OCI-LY3 (cell line): ENCODE measurements around the gene SYNE2.

Experiments used
- H2AFZ ChIP-seq: fragments of 200-600, 300-600 bp; shearing (Covaris generic); 2 replicates; pipeline ENCODE4 v1.6.0; 2014; ENCODE audit warnings: antibody characterized with exemption, low read depth, low read length
- H3K27ac ChIP-seq: fragments of 200-600, 300-600 bp; sonication (generic); 2 replicates; pipeline ENCODE4 v1.5.1; 2014; ENCODE audit warnings: mild to moderate bottlenecking, low read length, moderate library complexity, mixed read lengths
- H3K27me3 ChIP-seq: fragments of 200-600, 300-600 bp; sonication (generic); 2 replicates; pipeline ENCODE4 v1.6.1; 2014; ENCODE audit warnings: low read depth, low read length, mixed read lengths
- H3K36me3 ChIP-seq: fragments of 200-600, 300-600 bp; sonication (generic); replicated peaks from 2 replicates; pipeline ENCODE3; 2014; ENCODE audit warnings: low read depth, low read length, mixed read lengths
- H3K4me1 ChIP-seq: fragments of 300-600, 200-600 bp; sonication (generic); 2 replicates; pipeline ENCODE4 v1.6.1; 2014; ENCODE audit warnings: low read length, mixed read lengths
- H3K4me2 ChIP-seq: fragments of 200-600, 300-600 bp; sonication (generic); 2 replicates; pipeline ENCODE4 v1.6.1; 2014; ENCODE audit warnings: low read length, mixed read lengths
- H3K4me3 ChIP-seq: fragments of 300-600, 200-600 bp; sonication (generic); 2 replicates; pipeline ENCODE4 v1.5.1; 2014; ENCODE audit warnings: antibody characterized with exemption, mild to moderate bottlenecking, low read length, moderate library complexity
- H3K79me2 ChIP-seq: fragments of 300-600, 200-600 bp; shearing (Covaris generic); 2 replicates; pipeline ENCODE4 v1.6.1; 2014; ENCODE audit warnings: mild to moderate bottlenecking, low read length, mixed read lengths
- H3K9ac ChIP-seq: fragments of 300-600, 200-600 bp; shearing (Covaris generic); 2 replicates; pipeline ENCODE4 v1.6.0; 2014; ENCODE audit warnings: mild to moderate bottlenecking, low read length, moderate library complexity
- H3K9me3 ChIP-seq: fragments of 200-600, 300-600 bp; shearing (Covaris generic); 2 replicates; pipeline ENCODE4 v1.6.1; 2014; ENCODE audit warnings: low read length, mixed read lengths; ENCODE audit not compliant: insufficient read depth
- H4K20me1 ChIP-seq: fragments of 200-600, 300-600 bp; sonication (generic); 2 replicates; pipeline ENCODE4 v1.6.1; 2016; ENCODE audit warnings: low read length, mixed read lengths; ENCODE audit not compliant: insufficient read depth
- EZH2phosphoT487 ChIP-seq: fragments of 200-600 bp; shearing (Covaris generic); IDR thresholded peaks from 2 replicates; pipeline ENCODE4 v1.6.1; 2018; ENCODE audit warnings: antibody characterized with exemption, mixed run types, low read depth
- TF ChIP-seq, protein P1 (sequence below): fragments of 200-600, 300-600 bp; sonication (generic); IDR thresholded peaks from 2 replicates; pipeline ENCODE4 v1.5.1; 2014; ENCODE audit warnings: antibody characterized with exemption, low read length, low read depth

The SYNE2 gene

DNA sequence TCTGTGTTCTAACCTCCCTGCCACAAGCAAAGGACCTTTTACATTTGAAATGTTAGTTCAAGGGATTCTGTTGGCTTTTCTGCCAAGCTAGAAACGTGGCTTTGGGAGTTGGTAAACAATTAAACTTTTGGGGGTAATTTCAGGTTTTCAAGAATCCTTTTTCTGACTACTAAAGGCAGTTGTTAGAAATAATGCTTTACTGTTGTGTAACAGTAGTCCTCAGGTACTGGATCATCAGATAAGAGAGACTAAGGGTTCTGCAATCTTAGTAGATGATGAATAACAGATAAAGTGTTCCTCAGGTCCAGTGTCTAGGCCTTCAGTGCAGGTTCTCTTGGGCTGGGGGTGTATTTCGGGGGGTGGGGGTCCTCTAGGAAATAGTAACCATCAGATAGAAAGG is 192.3 kb downstream of the SYNE2 start:
- no peaks in the 10 kb centered on the region for H3K27me3 ChIP-seq
- no peak overlapping the region for H2AFZ ChIP-seq

GRCh38 chr14:64049616-64050381 is 197.0 kb downstream of the SYNE2 start:
- no peaks in the 10 kb centered on the region for H3K79me2 ChIP-seq
- H2AFZ ChIP-seq: no peak overlapping the region
- no peaks in the 10 kb centered on the region for H3K36me3 ChIP-seq
- no peak overlapping the region for H3K9ac ChIP-seq
- H3K4me2 ChIP-seq: no peak overlapping the region
- no peaks in the 10 kb centered on the region for H4K20me1 ChIP-seq
- H3K9me3 ChIP-seq: no peaks in the 10 kb centered on the region
- H3K27ac ChIP-seq: no peak overlapping the region
- no peak overlapping the region for H3K4me3 ChIP-seq
- H3K27me3 ChIP-seq: no peaks in the 10 kb centered on the region
- no peaks in the 10 kb centered on the region for H3K4me1 ChIP-seq
- TF ChIP-seq EZH2phosphoT487: no peak
- TF ChIP-seq, protein P1, sequence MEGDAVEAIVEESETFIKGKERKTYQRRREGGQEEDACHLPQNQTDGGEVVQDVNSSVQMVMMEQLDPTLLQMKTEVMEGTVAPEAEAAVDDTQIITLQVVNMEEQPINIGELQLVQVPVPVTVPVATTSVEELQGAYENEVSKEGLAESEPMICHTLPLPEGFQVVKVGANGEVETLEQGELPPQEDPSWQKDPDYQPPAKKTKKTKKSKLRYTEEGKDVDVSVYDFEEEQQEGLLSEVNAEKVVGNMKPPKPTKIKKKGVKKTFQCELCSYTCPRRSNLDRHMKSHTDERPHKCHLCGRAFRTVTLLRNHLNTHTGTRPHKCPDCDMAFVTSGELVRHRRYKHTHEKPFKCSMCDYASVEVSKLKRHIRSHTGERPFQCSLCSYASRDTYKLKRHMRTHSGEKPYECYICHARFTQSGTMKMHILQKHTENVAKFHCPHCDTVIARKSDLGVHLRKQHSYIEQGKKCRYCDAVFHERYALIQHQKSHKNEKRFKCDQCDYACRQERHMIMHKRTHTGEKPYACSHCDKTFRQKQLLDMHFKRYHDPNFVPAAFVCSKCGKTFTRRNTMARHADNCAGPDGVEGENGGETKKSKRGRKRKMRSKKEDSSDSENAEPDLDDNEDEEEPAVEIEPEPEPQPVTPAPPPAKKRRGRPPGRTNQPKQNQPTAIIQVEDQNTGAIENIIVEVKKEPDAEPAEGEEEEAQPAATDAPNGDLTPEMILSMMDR: no peak

More for the DNA sequence above, 192.3 kb downstream of the SYNE2 start:
- no peak overlapping the region for H3K9ac ChIP-seq
- H3K27ac ChIP-seq: no peak overlapping the region
- H3K4me3 ChIP-seq: no peak overlapping the region
- H3K4me2 ChIP-seq: no peak overlapping the region
- H3K4me1 ChIP-seq: no peaks in the 10 kb centered on the region
- no peak for TF ChIP-seq EZH2phosphoT487
- TF ChIP-seq, protein P1: no peak
- H3K36me3 ChIP-seq: no peaks in the 10 kb centered on the region
- no peaks in the 10 kb centered on the region for H3K9me3 ChIP-seq
- no peaks in the 10 kb centered on the region for H4K20me1 ChIP-seq
- no peaks in the 10 kb centered on the region for H3K79me2 ChIP-seq

DNA sequence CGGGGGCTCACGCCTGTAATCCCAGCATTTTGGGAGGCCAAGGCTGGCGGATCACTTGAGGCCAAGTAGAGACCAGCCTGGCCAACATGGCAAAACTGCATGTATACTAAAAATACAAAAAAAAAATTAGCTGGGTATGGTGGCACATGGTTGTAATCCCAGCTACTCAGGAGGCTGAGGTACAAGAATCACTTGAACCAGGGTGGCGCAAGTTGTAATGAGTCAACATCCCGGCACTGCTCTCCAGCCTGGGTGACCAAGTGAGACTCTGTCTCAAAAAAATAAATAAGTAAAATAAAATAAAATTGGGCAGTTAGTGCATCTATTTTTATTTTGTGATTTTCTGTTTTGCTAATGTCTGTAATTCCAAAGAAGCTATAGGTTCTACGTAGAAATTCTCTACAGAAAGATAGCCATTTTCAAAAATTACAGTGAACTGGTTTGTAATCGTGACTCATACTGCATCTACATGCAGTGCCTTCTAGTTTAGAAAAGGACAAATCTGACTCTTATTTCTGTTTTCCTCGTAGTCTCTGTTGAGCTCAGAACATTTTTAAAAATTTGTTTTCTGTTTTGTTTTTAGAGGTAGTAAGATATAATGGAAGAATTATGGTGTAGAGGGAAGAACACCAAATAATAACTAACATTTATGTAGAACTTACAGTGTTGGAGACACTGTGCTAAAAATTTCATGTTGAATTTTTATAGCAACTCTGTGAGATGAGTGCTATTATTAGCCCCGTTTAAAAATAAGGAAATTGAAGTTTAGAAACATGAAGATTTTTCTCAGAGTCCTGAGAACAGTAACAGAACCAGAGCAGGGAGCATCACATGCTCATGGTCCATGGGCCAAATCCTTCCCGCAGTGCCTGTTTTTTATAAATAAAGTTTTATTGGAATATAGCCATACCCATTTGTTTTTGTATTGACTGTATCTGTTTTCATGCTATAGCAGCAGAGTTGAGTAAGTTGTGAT is 201.2 kb downstream of the SYNE2 start:
- Histone ChIP-seq H3K4me3 (no peak overlapping the region), H4K20me1 (no peaks in the 10 kb centered on the region), H3K4me1 (no peaks in the 10 kb centered on the region), H3K4me2 (no peak overlapping the region), H3K9me3 (no peaks in the 10 kb centered on the region), H3K27ac (no peak overlapping the region), H3K79me2 (no peaks in the 10 kb centered on the region), H3K36me3 (no peaks in the 10 kb centered on the region), H2AFZ (no peak overlapping the region), H3K9ac (no peak overlapping the region), H3K27me3 (no peaks in the 10 kb centered on the region)
- TF ChIP-seq EZH2phosphoT487: no peak
- TF ChIP-seq, protein P1: no peak

GRCh38 chr14:64059454-64060198 is 206.8 kb downstream of the SYNE2 start:
- Histone ChIP-seq H4K20me1 (no peaks in the 10 kb centered on the region), H3K36me3 (no peaks in the 10 kb centered on the region), H3K4me3 (no peak overlapping the region), H3K9me3 (no peaks in the 10 kb centered on the region), H3K79me2 (no peaks in the 10 kb centered on the region), H3K9ac (no peak overlapping the region), H3K4me2 (no peak overlapping the region), H3K27me3 (no peaks in the 10 kb centered on the region), H3K4me1 (no peaks in the 10 kb centered on the region), H2AFZ (no peak overlapping the region), H3K27ac (no peak overlapping the region)
- TF ChIP-seq, protein P1: no peak
- TF ChIP-seq EZH2phosphoT487: no peak
